ENCODE data around the gene TOP2A. TPM values are rescaled to one million over a fixed set of nuclear protein-coding genes. Genes with fewer than 3 reads are reported as not detected.
A peak's percentile ranks its signal among the peaks of the same experiment; 100 is the strongest.

The TOP2A gene
- polyA plus RNA-seq, 1 donor, result 259 TPM

DNA sequence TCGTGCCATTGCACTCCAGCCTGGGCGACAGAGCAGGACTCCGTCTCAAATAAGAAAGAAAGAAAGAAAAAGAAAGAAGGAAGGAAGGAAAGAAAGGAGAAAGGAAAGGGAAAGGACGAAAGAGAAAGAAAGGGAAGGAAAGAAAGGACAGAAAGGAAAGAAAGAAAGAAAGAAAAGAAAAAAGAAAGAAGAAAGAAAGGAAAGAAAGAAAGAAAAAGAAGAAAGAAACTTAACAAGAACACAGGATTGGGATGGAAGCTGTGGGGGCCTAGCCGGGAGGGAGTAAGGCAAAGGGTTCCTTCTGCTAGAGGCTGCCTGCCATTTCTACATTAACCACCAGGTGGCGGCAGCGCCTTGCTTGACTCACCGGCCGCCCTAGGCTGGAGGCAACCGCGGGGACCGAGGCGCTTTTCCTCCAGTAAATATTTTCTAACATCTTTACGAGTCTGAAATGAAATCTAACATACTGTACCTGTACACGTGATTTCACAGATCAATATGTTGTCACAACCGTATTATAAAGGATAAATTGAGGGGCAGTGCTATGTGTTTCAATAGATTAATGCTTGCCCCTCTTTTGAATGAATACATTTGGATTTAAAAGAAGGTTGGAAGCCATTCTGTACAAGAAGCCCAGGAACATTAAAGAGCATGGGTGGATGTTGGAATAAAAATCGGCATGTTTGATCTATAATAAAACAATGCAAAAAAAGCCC lies 59.2 kb downstream of the TOP2A start:
- peak; percentile 86 for DNase-seq

DNA sequence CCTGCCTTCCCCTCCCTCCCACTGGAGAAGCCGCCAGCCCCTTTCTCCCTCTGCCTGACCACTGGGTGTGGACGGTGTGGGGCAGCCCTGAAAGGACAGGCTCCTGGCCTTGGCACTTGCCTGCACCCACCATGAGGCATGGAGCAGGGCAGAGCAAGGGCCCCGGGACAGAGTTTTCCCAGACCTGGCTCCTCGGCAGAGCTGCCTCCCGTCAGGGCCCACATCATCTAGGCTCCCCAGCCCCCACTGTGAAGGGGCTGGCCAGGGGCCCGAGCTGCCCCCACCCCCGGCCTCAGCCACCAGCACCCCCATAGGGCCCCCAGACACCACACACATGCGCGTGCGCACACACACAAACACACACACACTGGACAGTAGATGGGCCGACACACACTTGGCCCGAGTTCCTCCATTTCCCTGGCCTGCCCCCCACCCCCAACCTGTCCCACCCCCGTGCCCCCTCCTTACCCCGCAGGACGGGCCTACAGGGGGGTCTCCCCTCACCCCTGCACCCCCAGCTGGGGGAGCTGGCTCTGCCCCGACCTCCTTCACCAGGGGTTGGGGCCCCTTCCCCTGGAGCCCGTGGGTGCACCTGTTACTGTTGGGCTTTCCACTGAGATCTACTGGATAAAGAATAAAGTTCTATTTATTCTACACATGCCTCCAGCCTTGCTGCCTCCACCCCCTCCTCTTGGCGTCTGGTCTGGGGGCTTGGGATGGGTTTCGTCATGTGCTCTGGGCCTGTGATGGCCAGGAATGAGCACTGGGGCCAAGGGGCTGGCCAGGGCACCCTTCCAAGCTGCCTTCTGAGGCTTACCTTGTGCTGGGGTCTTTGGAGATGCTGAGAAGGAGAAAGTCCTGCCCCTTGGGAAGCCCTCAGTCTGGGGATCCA lies 60.5 kb downstream of the TOP2A start:
- no peak for DNase-seq

DNA sequence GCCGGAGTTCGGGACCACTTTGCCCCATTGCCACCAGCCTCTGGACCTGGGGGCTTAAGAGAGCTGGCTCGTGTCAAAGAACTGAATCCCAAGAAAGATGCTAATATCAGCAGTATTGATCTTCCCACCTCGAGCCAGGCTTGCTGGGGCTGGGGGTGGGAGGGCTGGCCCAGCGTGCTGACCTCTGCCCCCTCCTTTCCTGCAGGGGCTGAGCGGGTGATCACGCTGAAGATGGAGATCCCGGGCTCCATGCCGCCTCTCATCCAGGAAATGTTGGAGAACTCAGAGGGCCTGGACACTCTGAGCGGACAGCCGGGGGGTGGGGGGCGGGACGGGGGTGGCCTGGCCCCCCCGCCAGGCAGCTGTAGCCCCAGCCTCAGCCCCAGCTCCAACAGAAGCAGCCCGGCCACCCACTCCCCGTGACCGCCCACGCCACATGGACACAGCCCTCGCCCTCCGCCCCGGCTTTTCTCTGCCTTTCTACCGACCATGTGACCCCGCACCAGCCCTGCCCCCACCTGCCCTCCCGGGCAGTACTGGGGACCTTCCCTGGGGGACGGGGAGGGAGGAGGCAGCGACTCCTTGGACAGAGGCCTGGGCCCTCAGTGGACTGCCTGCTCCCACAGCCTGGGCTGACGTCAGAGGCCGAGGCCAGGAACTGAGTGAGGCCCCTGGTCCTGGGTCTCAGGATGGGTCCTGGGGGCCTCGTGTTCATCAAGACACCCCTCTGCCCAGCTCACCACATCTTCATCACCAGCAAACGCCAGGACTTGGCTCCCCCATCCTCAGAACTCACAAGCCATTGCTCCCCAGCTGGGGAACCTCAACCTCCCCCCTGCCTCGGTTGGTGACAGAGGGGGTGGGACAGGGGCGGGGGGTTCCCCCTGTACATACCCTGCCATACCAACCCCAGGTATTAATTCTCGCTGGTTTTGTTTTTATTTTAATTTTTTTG lies 61.6 kb downstream of the TOP2A start:
- no peak for DNase-seq

DNA sequence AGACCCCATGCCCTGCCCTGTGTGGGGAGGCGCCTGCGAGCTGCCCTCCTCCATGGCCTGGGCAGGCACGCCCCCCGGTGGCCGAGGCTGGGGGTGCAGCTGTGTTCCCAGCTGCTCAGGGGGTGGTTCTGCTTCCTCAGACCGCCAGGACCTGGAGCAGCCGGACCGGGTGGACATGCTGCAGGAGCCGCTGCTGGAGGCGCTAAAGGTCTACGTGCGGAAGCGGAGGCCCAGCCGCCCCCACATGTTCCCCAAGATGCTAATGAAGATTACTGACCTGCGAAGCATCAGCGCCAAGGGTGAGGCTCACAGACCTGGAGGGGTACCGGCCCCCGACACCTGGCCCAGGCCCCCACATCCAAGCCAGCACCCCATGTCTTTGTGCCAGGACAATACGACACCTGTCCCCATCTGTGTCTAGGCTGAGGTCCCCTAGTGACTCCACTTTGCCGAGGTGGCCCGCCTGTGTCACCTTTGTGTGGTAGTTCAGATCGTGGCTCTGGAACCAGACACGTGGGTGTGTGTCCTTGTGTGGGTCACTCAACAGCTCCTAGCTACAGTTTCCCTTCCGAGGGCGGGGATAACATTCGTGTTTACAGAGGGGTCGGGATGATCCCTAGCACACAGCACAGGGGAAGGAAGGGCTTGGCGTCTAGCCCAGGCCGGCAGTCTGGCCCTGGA lies 62.4 kb downstream of the TOP2A start:
- DNase-seq, result no peak

DNA sequence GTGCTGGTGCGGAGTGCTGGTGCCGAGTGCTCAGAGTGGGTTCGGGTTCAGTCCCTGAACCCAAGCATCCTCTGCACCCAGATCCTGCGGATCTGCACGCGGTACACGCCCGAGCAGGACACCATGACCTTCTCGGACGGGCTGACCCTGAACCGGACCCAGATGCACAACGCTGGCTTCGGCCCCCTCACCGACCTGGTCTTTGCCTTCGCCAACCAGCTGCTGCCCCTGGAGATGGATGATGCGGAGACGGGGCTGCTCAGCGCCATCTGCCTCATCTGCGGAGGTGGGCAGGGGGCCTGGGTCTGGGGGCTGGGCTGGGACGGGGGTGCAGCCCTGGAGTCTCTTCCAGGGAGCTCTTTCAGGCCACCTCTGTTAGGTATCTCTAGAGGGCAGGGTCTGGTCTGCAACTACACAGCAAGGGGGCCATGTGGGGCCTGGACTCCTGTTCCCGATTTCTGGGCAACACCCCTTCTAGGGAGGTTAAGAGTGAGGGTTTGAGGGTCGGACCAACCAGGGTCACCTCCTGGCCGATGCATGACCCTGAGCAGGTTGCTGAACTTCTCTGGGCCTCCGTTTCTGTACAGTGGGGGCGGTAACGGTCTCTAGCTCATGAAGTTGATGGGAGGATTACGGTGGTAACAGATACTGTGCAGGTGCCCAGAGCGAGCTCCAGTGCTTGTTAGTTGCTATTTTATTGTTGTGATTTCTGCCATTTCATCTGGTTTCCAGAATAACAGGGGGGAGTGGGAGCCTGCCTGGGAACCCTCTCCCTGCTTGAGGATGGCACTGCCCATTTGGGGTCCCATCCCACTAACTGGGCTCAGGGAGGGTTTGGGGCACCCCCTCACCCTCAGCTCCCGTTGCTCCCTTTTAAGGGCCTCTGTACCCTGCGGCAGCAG lies 63.2 kb downstream of the TOP2A start:
- no peak for DNase-seq

DNA sequence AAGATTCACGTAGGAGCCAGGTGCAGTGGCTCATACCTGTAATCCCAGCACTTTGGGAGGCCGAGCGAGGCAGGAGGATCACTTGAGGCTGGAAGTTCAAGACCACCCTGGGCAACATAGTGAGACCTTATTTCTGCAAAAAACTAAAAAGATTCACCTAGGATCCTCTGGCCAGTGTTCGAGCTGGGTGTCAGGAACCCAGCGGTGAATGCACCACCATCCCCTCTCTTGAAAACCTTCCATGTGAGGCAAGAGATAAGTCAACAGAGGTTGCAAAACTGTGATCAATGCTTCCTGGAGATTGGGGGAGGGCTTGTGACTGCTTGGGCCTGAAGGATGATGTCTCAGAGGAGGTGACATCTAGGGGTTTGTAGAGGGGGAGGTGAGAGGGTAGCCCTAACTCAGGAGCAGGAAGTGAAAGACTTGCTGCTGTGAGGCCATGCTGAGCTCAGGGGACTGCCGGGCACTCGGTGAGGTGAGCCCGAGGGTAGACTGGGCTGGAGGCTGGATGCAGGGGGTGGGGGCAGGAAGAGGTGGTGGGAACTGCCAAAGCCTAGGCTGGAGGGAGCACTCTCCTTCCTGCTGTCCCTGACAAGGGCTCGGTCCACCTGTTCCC lies 64.8 kb downstream of the TOP2A start:
- no peak for DNase-seq

DNA sequence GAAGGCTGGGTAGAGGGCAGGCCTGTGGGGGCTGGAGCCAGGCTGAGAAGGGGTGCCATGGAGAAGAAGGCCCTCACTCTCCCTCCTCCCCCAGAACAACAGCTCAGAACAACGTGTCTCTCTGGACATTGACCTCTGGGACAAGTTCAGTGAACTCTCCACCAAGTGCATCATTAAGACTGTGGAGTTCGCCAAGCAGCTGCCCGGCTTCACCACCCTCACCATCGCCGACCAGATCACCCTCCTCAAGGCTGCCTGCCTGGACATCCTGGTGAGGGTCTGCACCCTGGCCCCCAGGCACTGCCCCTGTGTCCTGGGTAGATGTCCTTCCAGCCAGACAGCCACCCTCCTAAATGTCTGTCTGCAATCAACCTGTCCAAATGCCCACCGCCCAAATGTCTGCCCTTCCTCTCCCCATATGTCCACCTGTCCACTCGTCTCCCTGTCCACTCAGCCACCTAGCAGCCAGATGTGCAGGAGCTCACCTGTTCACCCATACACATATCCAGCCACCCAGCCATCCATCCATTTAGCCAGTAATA lies 65.4 kb downstream of the TOP2A start:
- DNase-seq, result no peak

DNA sequence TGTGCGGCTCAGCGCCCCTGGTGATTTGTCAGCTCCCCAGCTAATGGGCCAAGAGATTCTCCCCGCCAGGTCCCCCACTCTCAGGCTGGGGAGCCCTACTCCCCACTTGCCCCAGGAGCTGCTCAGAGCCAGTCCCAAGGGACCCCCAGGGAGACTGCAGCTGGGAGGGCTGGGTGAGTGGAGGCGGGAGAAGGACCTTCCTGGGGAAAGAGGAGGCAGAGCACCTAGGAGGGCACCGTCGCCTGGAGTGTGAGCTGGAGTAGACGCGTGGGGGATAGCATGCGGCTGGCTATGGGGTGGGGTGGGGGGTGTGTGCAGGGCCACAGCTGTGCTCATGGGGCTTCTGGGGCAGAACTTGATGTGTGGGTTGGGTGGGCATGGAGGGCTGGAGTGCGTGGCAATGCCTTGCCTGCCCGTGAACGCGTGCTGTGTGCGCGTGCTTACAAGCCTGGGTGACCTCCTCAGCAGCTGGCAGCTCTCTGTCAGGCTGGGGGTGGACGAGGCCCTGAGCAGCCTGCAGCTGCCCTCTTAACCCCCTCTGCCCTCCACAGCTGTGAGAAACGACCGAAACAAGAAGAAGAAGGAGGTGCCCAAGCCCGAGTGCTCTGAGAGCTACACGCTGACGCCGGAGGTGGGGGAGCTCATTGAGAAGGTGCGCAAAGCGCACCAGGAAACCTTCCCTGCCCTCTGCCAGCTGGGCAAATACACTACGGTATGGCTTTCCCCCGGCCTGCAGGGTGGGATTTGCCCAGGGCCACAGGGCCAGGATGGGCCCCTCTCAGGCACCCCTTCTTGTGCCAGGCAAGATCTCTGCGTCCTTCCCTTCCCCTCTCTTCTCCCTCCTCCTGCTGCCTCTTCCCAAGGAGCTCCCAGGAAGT lies 66.1 kb downstream of the TOP2A start:
- no peak for DNase-seq

DNA sequence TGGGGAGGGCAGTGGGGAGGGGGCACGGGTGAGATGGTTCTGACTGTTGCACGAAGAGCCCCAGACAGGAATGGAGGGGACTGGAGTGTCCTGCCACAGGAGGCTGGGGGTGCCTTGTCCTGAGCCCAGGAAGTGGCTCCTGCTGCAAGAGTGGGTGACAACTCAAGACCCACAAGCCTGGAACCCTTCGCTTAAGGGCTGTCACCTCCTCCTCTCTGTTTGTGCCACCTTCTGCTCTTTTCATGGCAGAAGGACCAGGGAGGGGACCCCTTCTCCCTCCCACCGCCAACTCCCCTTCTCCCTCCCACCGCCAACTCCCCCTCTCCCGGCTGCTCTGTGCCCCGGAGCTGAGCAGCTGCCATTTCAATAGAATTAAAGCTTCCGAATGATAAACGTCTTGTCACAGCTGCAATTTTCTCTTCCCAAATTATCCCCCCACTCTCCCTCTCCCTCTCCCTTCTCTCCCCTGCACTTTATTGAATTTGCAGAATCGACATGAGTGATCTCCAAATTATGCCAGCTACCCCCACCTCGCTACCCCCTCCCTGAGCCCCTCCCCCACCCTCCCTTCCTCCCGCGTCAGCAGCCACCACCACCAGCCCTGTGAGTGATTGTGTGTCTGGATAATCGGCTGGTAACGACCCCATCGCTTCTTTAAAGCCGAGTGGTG lies 66.9 kb downstream of the TOP2A start:
- DNase-seq, result no peak

DNA sequence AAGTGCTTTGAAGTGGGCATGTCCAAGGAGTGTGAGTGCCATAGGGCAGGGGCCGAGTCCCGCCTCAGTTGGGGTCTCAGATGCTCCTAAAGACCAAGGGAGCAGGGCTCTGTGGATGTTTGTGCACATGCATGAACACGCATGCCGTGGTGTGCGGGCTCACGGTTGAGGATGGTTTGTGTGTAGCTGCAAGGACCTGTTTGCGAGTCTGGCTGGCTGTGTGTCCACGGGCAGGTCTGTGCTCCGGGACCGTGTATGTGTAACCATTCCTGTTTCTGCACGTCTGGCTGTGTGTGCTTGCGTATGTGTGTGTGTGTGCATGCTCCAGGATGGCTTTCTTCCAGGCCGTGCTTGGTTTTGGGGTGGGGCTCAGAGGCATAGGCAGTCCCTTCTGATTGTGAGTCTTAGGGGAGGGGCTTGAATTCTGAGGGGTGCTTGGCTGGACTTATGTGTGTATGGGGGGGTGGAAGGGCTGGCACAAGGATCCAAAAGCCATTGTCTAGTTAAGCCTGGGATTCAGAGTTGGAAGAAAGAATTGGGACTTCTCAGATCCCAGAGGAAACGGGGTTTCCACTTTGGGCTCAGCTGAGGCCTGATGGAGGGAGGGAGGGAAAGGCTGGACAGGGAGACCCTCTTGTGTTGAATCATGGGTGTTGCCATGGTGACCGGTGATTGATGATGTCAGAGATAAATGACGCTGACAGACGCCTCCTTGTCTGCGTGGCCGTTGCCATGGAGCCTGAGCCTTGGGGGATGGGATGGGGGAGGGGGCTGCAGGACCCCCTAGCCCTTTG lies 67.6 kb downstream of the TOP2A start:
- DNase-seq, result peak; percentile 85

DNA sequence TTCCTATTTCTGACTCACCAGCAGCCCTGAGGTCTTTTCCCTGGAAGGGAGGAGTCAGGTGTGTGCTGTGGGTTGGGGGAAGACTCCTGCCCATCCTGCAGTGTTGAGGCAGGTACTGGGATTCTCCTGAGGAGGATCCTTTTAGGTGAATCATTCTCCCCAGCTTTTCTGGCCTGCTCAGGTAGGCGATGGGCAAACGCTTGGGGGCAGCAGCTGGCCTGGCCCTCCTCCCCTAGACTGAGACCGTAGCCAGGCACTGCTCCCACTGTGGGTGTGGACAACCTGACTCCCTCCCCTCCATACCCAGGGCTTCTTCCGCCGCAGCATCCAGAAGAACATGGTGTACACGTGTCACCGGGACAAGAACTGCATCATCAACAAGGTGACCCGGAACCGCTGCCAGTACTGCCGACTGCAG lies 68.2 kb downstream of the TOP2A start:
- no peak for DNase-seq

DNA sequence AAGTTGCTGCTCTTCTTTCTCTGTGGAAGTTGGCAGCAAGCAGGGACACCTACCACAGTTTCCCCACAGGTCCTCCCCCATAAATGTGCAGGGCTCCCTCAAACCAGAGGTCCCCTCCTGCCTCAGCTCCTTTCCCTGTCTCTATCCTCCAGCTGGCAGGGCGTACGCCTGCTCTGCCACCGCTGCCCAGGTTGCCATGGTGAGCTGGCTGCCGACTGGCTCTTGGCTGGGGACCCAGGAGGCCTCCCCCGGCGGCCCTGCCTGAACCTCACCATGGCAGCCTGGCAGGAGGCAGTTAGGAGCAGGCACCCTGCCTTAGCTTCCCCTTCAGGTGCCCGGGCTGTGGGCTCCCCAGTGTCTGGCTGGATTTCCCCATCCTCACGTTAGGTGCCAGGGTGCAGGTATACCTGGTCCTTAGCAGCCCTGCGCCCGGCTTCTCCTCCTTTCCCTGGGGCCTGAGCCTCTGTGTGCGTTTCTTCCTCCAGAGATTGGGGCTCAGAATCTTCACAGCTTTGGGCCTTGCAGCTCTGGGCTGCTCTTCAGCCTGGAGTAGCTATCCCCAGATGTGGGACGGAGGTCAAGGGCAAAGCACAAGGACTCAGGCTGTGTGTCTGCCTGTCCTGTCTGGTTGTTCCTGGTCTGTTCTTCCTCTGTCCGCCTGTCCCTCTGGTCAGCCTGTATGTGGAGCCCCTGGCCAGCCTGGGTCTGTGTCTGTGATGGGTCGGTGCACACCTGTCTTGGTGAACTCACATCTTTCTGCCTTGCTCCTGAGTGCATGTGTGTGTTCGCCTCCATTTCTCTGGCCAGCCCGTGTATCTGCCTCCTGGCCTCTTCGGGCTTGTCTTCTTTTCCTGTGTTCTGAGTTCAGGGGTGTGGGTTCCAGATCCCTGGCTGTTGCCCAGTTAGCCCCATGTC lies 68.9 kb downstream of the TOP2A start:
- no peak for DNase-seq

DNA sequence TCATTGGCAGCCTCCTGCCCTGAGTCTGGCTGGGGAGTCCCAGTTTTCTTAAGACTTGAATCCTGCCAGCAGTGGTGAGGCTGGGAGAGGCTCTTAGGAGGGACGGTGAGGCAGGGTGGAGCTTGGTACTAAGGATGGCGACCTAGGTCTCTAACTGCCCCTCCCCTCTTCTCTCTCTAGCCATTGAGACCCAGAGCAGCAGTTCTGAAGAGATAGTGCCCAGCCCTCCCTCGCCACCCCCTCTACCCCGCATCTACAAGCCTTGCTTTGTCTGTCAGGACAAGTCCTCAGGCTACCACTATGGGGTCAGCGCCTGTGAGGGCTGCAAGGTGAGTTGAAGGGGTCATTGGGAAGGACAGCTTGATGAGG lies 69.6 kb downstream of the TOP2A start:
- DNase-seq, result no peak

DNA sequence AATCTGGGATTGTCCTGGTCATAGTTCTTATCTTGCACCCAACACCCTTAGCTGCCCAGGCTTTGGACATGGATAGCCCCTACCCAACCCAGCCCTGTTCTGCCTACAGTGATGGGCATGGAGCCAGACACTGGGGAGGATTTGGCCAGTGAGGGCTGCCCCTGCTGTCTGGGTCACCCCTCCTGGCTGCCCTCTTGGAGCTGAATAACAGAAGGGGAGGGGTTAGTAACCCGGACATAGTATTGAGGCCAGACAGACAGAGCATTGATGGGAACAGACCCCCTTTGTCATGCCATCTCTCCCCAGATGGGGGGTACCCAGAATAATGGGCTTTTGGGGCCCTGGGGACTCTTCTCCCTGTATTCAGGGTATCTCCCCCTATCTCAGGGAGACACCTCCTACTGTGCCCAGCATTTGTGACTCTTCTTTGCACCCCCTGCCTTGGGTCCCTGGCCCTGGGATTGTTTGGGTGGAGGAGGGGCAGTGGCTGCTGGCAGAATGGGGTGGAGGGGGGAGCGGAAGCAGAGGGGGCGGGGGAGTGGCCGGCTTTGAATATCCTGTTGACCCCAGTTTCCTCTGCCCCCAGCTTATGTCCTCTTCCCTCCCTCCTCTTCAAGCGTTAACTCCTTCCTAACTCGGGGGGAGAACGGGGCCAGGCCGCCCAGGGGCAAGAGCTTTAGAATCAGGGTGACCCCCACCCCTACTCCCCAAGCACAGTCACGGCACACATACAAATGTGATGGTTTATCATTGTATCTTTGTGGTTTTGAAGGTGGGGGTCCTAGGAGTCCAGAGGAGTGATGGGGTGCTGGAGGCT lies 70.2 kb downstream of the TOP2A start:
- DNase-seq, result no peak

DNA sequence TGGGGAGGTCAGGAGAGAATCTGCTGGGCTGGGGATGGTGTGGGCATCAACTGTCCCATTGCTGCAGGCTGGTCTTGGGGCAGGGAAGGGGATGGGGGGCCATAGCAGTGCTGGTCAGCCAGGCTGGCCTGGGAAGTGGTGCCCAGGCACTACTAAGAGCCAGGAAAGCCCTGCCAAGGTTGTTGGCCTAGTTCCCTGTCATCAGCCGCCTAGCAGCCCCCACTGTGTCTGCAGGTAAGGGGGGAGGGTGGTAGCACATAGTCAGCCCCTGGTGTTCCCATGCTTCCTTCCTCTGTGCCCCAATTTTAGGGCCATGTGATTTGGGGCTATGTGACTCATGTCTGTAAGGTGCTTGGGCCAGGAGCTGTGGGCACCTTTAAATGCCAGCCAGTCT lies 70.9 kb downstream of the TOP2A start:
- no peak for DNase-seq

Data from left kidney (tissue), 2 donors.